GM12878 (cell line): ENCODE results near the gene FADS1. TPM values are rescaled to one million over a fixed set of nuclear protein-coding genes. Genes with fewer than 3 reads are reported as not detected.

Source experiments
- ATAC-seq: fragments of 200-7000 bp; cut with Tn5 transposase; 3 replicates; pipeline ENCODE4 v1.9.1; 2020; ENCODE audit warnings: mild to moderate bottlenecking, moderate library complexity
- BruUV-seq: library from RNA; stranded (reverse); fragments of 400-500 nt; replicated peaks from 2 replicates; lab custom pipeline; 2021; lab: Mats Ljungman, UMichigan
- CTCF ChIA-PET: fragments of 300-600 bp; sonication (Branson Sonifier 250); formaldehyde crosslinking; extraction: SDS; loops from one replicate; lab custom pipeline; 2021; ENCODE audit warnings: inconsistent platforms; lab: Yijun Ruan, JAX
- POLR2A ChIA-PET: fragments of 350-600 bp; formaldehyde crosslinking; extraction: SDS; loops from one replicate; lab custom pipeline; 2021; ENCODE audit warnings: inconsistent platforms; lab: Charles Lee
- RAD21 ChIA-PET: fragments of 300-600 bp; sonication (Branson Sonifier 250); formaldehyde crosslinking; loops from one replicate; lab custom pipeline; 2023; ENCODE audit warnings: antibody characterized with exemption; ENCODE audit not compliant: unreplicated experiment; lab: Charles Lee
- SMC1A ChIA-PET: fragments of 300-600 bp; sonication (Branson Sonifier 250); formaldehyde crosslinking; loops from one replicate; lab custom pipeline; 2023; ENCODE audit not compliant: unreplicated experiment, uncharacterized antibody; lab: Charles Lee
- DNase-seq: peaks from one replicate; pipeline ENCODE4 v3.0.0-alpha.2; 2011; ENCODE audit warnings: low read depth, low spot score
- FAIRE-seq: peaks from 3 replicates; lab custom pipeline; 2011; peaks lifted over from hg19 to GRCh38; lab: Jason Lieb, UNC
- H2AFZ ChIP-seq: 2 replicates; pipeline ENCODE4 v1.6.0; 2011; ENCODE audit warnings: low read depth, low read length, control low read depth; ENCODE audit not compliant: control insufficient read depth
- H3K27ac ChIP-seq: 2 replicates; pipeline ENCODE4 v1.5.1; 2011; ENCODE audit warnings: control low read depth; ENCODE audit not compliant: control insufficient read depth, insufficient read depth
- H3K27me3 ChIP-seq, 2 experiments: replicated peaks in 1 of 2; 2 replicates each; pipeline versions ENCODE4 v1.6.0 to v1.6.1; 2011; ENCODE audit warnings: low read length in 1 of 2; ENCODE audit not compliant: control insufficient read depth in 2 of 2, insufficient read depth in 2 of 2
- H3K36me3 ChIP-seq, 2 experiments: 2 replicates each; pipeline ENCODE4 v1.5.1; 2011; ENCODE audit warnings: low read length in 1 of 2; ENCODE audit not compliant: control insufficient read depth in 2 of 2, insufficient read depth in 2 of 2
- H3K4me1 ChIP-seq: 2 replicates; pipeline ENCODE4 v1.6.1; 2011; ENCODE audit warnings: mild to moderate bottlenecking, low read length, moderate library complexity, mixed read lengths; ENCODE audit not compliant: control insufficient read depth, insufficient read depth
- H3K4me2 ChIP-seq: 2 replicates; pipeline ENCODE4 v1.6.0; 2011; ENCODE audit warnings: control low read depth; ENCODE audit not compliant: control insufficient read depth, insufficient read depth
- H3K4me3 ChIP-seq: fragments of 200-600 bp; sonication (generic); 2 replicates; pipeline ENCODE4 v1.5.1; 2016
- H3K79me2 ChIP-seq: 2 replicates; pipeline ENCODE4 v1.6.0; 2011; ENCODE audit warnings: low read length; ENCODE audit not compliant: control insufficient read depth, insufficient read depth
- H3K9ac ChIP-seq: 2 replicates; pipeline ENCODE4 v1.8.0; 2011; ENCODE audit warnings: low read length, control low read depth, mixed read lengths; ENCODE audit not compliant: control insufficient read depth, insufficient read depth
- H3K9me3 ChIP-seq: replicated peaks from 3 replicates; pipeline ENCODE4 v1.5.1; 2011; ENCODE audit warnings: mild to moderate bottlenecking, low read length; ENCODE audit not compliant: control insufficient read depth, insufficient read depth
- H4K20me1 ChIP-seq: 2 replicates; pipeline ENCODE4 v1.6.0; 2011; ENCODE audit not compliant: control insufficient read depth, insufficient read depth
- BACH1 ChIP-seq: fragments of 450-650 bp; IDR thresholded peaks from 2 replicates; pipeline ENCODE4 v1.6.1; 2017; ENCODE audit warnings: mild to moderate bottlenecking, borderline replicate concordance
- BHLHE40 ChIP-seq, 2 experiments: fragments of 450-650 bp in 1 of 2; IDR thresholded peaks; 2 replicates each; pipeline ENCODE4 v1.6.1; 2011 to 2017; ENCODE audit warnings: low read depth in 2 of 2, borderline replicate concordance in 1 of 2, improper control_type of control experiment in 1 of 2, low read length in 1 of 2, mild to moderate bottlenecking in 1 of 2
- CREB1 ChIP-seq: IDR thresholded peaks from 2 replicates; pipeline ENCODE4 v1.6.1; 2012; ENCODE audit warnings: low read depth, mild to moderate bottlenecking, inconsistent platforms
- CREM ChIP-seq: IDR thresholded peaks from 2 replicates; pipeline ENCODE4 v1.6.1; 2014; ENCODE audit warnings: antibody characterized with exemption, low read depth
- ESRRA ChIP-seq: IDR thresholded peaks from 2 replicates; pipeline ENCODE4 v1.6.1; 2012; ENCODE audit warnings: mild to moderate bottlenecking, low read length, improper control_type of control experiment
- HDAC2 ChIP-seq: fragments of 200-600 bp; sonication (generic); IDR thresholded peaks from 2 replicates; pipeline ENCODE4 v1.6.1; 2017
- LARP7 ChIP-seq: fragments of 450-650 bp; IDR thresholded peaks from 2 replicates; pipeline ENCODE4 v1.6.1; 2017; ENCODE audit warnings: mild to moderate bottlenecking
- NR2F1 ChIP-seq: fragments of 450-650 bp; conservative IDR thresholded peaks from 2 replicates; pipeline ENCODE4 v1.6.1; 2017; ENCODE audit warnings: mild to moderate bottlenecking
- PAX5 ChIP-seq: IDR thresholded peaks from 2 replicates; pipeline ENCODE4 v1.6.1; 2011; ENCODE audit warnings: low read depth, low read length, borderline replicate concordance
- POLR2A ChIP-seq: IDR thresholded peaks from 2 replicates; pipeline ENCODE4 v1.6.1; 2011; ENCODE audit warnings: low read depth, mild to moderate bottlenecking, low read length
- RELA ChIP-seq: fragments of 450-650 bp; IDR thresholded peaks from 2 replicates; pipeline ENCODE4 v1.8.0; 2014; ENCODE audit warnings: borderline replicate concordance; ENCODE audit not compliant: partially characterized antibody
- SMAD1 ChIP-seq: fragments of 450-650 bp; IDR thresholded peaks from 2 replicates; pipeline ENCODE4 v1.6.1; 2018; ENCODE audit warnings: mild to moderate bottlenecking, low read depth; ENCODE audit not compliant: partially characterized antibody
- SMAD5 ChIP-seq: IDR thresholded peaks from 2 replicates; pipeline ENCODE4 v1.6.1; 2016; ENCODE audit warnings: antibody characterized with exemption, low read depth
- SREBF1 ChIP-seq: IDR thresholded peaks from 2 replicates; pipeline ENCODE4 v1.6.1; 2012; ENCODE audit warnings: mild to moderate bottlenecking, low read length
- ZBED1 ChIP-seq: IDR thresholded peaks from 2 replicates; pipeline ENCODE4 v1.6.1; 2016; ENCODE audit warnings: borderline replicate concordance
- WGBS: methylation state at CpG from one replicate; pipeline ENCODE4 v1.1.6; 2016; ENCODE audit warnings: low lambda C conversion rate; ENCODE audit not compliant: insufficient replicate concordance, insufficient coverage; ENCODE audit errors: missing lambda C conversion rate; 5-methylcytosine and 5-hydroxymethylcytosine counted together
- in situ Hi-C: fragments of 300-500 bp; cut with MboI; formaldehyde crosslinking; loops from 9 replicates; pipeline ENCODE4 v1.14.3; 2018; ENCODE audit warnings: mixed read lengths
- intact Hi-C: fragments of 100-400 bp; cut with micrococcal nuclease; formaldehyde crosslinking; loops from one replicate; pipeline ENCODE4 v1.14.2; 2022; ENCODE audit not compliant: unreplicated experiment
- polyA plus RNA-seq, 11 experiments: library from polyadenylated mRNA; depleted of rRNA in 4 of 11; unstranded in 6 of 11; stranded (reverse) in 5 of 11; fragments of >200 nt; fragmentation: Nextera tagmentation in 4 of 11; fragmentation: Illumina TruSeq in 1 of 11; extraction: Ambion mirVana in 4 of 11; extraction: Trizol in 1 of 11; gene quantifications; 1 replicate in 1 of 11; 2 replicates in 10 of 11; pipeline versions ENCODE4 v1.2.1 to v1.2.3, GENCODE V29; 2011 to 2016; ENCODE audit warnings: inconsistent platforms in 2 of 11, missing spikeins in 2 of 11, low read depth in 1 of 11
- total RNA-seq, 4 experiments: library from RNA; depleted of rRNA in 3 of 4; stranded (reverse); fragments of >200 nt in 3 of 4; fragmentation: Illumina TruSeq in 1 of 4; extraction: Trizol in 1 of 4; gene quantifications; 2 replicates each; pipeline versions ENCODE4 v1.2.1 to v1.2.3, GENCODE V29; 2013 to 2021
- TF ChIP-seq, protein P1 (sequence below): fragments of 450-650 bp; IDR thresholded peaks from 2 replicates; pipeline ENCODE4 v1.6.1; 2018; ENCODE audit warnings: borderline replicate concordance, mild to moderate bottlenecking; ENCODE audit not compliant: partially characterized antibody
- TF ChIP-seq, protein P2 (sequence below): fragments of 450-650 bp; IDR thresholded peaks from 2 replicates; pipeline ENCODE4 v1.6.1; 2017; ENCODE audit warnings: mild to moderate bottlenecking, moderate library complexity

The FADS1 gene
- total and polyA plus RNA-seq, 10 of the 15 experiments (the other 5 are each of a cell fraction or from before 2014, with no cell fraction given), result 8.8 to 73.9 (median 39.0) TPM

DNA sequence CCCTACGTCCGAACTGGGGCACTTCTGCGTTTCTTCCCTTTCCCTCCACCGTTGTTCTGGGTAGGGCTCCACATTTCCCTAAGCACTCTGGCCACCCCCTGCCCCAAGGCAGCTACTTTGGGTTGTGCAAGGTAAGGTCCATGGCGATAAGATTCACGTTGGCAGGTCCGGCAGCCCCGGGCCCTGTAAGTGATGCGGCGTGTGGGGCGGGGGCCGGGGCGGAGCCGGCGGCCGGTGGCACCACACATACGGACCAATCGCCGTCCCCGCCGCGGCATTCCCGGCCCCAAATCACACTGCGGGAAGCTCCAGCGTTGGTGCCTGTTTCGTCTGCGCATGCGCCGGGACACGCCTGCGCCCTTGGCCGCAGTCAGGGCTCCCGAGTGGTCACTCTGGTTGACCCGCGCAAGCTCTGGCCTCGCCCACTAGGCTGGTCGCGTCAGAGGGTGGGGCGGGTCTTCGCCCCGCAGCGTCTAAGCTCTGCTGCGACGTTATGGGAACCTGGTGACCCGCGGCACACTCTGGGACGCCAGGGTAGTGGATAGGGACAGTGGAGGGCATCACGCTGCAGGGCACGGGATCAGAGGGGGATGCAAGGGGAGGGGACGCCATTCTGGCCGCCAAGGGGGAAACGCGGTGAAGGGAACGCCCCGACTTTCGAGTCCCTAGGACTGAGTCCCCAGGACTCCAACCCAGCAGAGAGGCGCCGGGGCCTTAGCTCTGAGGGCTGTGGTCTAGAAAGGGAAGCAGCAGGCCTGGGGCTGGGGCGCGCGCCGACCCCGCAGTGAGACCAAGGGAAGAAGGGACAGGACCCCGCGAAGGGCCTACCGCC is 1.6 kb downstream of the FADS1 start:
- RAD21 ChIA-PET, result interaction anchor here (0.8 to 5.4 kb wide), 18 partner anchors 8 to 308 kb away, joined by 3 to 51 read pairs (median 4); partner anchors contain the start of genes FADS2, FEN1, INCENP and TMEM258
- peak; percentile 38 for FAIRE-seq
- TF ChIP-seq HDAC2 (no peak), ZBED1 (no peak; the same call in 1 of the 2 replicates), RELA (no peak), CREM (0 out of 2 replicates have a peak, but pooled peaks have one; percentile 33), SMAD1 (peak; percentile 24), CREB1 (0 out of 2 replicates have a peak, but pooled peaks have one; percentile 24), SREBF1 (peak; percentile 51; the same call in 1 of the 2 replicates), POLR2A (peak; percentile 78), LARP7 (peak; percentile 29), NR2F1 (peak; percentile 82), SMAD5 (peak; percentile 14; the same call in 1 of the 2 replicates), BHLHE40 (IDR thresholded peaks at IDR 0.05; ENCODE audit: borderline replicate concordance in 1 of 2, low read depth in 2 of 2, low read length in 1 of 2) (peak; percentile 16 to 72; a peak in 2 of 4 replicates), BACH1 (0 out of 2 replicates have a peak, but pooled peaks have one; percentile 13), ESRRA (no peak), PAX5 (0 out of 2 replicates have a peak, but pooled peaks have one; percentile 31)
- TF ChIP-seq, protein P1, sequence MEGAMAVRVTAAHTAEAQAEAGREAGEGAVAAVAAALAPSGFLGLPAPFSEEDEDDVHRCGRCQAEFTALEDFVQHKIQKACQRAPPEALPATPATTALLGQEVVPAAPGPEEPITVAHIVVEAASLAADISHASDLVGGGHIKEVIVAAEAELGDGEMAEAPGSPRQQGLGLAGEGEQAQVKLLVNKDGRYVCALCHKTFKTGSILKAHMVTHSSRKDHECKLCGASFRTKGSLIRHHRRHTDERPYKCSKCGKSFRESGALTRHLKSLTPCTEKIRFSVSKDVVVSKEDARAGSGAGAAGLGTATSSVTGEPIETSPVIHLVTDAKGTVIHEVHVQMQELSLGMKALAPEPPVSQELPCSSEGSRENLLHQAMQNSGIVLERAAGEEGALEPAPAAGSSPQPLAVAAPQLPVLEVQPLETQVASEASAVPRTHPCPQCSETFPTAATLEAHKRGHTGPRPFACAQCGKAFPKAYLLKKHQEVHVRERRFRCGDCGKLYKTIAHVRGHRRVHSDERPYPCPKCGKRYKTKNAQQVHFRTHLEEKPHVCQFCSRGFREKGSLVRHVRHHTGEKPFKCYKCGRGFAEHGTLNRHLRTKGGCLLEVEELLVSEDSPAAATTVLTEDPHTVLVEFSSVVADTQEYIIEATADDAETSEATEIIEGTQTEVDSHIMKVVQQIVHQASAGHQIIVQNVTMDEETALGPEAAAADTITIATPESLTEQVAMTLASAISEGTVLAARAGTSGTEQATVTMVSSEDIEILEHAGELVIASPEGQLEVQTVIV, result peak; percentile 69
- TF ChIP-seq, protein P2, sequence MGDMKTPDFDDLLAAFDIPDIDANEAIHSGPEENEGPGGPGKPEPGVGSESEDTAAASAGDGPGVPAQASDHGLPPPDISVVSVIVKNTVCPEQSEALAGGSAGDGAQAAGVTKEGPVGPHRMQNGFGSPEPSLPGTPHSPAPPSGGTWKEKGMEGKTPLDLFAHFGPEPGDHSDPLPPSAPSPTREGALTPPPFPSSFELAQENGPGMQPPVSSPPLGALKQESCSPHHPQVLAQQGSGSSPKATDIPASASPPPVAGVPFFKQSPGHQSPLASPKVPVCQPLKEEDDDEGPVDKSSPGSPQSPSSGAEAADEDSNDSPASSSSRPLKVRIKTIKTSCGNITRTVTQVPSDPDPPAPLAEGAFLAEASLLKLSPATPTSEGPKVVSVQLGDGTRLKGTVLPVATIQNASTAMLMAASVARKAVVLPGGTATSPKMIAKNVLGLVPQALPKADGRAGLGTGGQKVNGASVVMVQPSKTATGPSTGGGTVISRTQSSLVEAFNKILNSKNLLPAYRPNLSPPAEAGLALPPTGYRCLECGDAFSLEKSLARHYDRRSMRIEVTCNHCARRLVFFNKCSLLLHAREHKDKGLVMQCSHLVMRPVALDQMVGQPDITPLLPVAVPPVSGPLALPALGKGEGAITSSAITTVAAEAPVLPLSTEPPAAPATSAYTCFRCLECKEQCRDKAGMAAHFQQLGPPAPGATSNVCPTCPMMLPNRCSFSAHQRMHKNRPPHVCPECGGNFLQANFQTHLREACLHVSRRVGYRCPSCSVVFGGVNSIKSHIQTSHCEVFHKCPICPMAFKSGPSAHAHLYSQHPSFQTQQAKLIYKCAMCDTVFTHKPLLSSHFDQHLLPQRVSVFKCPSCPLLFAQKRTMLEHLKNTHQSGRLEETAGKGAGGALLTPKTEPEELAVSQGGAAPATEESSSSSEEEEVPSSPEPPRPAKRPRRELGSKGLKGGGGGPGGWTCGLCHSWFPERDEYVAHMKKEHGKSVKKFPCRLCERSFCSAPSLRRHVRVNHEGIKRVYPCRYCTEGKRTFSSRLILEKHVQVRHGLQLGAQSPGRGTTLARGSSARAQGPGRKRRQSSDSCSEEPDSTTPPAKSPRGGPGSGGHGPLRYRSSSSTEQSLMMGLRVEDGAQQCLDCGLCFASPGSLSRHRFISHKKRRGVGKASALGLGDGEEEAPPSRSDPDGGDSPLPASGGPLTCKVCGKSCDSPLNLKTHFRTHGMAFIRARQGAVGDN, result peak; percentile 67; the same call in 1 of the 2 replicates

More for the DNA sequence above, 1.6 kb downstream of the FADS1 start:
- Histone ChIP-seq H2AFZ (peak overlapping the region; percentile 82), H3K4me3 (peak overlapping the region; percentile 81), H3K9ac (peak overlapping the region; percentile 89), H4K20me1 (no peaks in the 10 kb centered on the region), H3K36me3 (0 out of 4 replicates have a peak, but pooled peaks cover 0 to 5% of the 10 kb centered on the region in 2 experiments), H3K79me2 (peaks cover 21% of the 10 kb centered on the region), H3K27ac (peak overlapping the region; percentile 87), H3K27me3 (no peaks in the 10 kb centered on the region), H3K4me2 (peak overlapping the region; percentile 95), H3K4me1 (peaks cover 3% of the 10 kb centered on the region; the same call in 1 of the 2 replicates), H3K9me3 (no peaks in the 10 kb centered on the region)
- SMC1A ChIA-PET, result interaction anchor here (0.6 to 5.1 kb wide), 12 partner anchors 9 to 537 kb away, joined by 3 to 67 read pairs (median 6); partner anchors contain the start of gene FADS2
- CTCF ChIA-PET, result interaction anchor here (0.7 to 10.8 kb wide), 20 partner anchors 11 to 293 kb away, joined by 3 to 141 read pairs (median 6); partner anchors contain the start of gene FADS2
- ATAC-seq (peak; percentile 83), DNase-seq (peak; percentile 87)
- intact Hi-C loops (loop anchor here (1.0 kb wide), 1 partner anchor 23 kb away; the partner anchor contains the start of genes FEN1 and TMEM258), in situ Hi-C loops (no loop called here)
- 4% methylated on average over 60 of the region's 66 CpGs for WGBS
- BruUV-seq, result TSS peak; percentile 74
- POLR2A ChIA-PET, result interaction anchor here (0.5 to 9.9 kb wide), 18 partner anchors 8 to 456 kb away, joined by 3 to 167 read pairs (median 6); partner anchors contain the start of genes FADS2, FEN1, FTH1 and TMEM258
